NK-92 (cell line): ENCODE results near the gene EVPLL.
"Not testable (repeated sequence)": the region's sequence is repeated elsewhere in the genome, so short reads cannot be mapped to it uniquely, and the experiment has no call there.

Source experiments
- DNase-seq: peaks from one replicate; lab custom pipeline; 2025; ENCODE audit not compliant: unreplicated experiment; lab: John Stamatoyannopoulos, UW

EVPLL gene

DNA sequence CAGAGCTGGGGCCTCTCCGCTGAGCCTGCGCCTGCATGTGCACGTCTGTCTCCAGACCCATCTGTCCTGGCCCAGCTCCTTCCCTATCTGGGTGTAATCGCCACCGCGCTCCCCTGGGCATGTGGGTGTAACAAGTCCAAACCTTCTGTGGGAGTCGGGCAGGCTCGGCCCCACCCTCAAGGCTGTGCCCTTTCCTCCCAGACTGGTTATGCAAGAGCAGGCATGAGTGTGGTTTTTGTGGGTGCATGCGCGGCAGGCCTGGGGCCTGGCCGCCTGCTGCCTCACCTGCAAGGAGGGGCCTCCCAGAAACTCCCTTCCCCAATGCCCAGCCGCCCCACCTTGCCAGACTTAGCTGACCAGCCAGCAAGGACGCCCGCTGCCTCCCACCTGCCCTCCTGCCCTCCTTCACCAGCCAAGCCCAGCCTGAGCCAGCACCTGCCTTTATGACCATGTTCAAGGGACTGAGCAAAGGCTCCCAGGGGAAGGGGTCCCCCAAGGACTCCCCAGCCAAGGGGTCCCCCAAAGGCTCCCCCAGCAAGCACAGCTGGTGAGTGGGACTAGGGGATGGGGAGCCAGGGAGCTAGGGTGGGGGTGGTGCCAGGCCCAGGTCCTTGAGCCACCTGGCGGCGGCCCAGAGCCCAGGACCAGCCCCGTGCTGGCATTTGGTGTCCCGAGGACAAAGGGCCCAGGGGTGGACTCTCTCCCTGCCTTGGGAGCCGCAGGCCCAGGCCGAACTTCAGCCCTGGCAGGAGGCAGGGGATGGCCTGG, at the start of gene EVPLL:
TSS of gene EVPLL (plus strand) at position 342 of the 768 bp plus-strand sequence. CDS start 3,160 bp downstream, outside the sequence.
- no peak for DNase-seq

- DNase-seq: no peak
Measured at GRCh38 chr17:18328643-18329204, 48.9 kb upstream of the EVPLL start.

DNA sequence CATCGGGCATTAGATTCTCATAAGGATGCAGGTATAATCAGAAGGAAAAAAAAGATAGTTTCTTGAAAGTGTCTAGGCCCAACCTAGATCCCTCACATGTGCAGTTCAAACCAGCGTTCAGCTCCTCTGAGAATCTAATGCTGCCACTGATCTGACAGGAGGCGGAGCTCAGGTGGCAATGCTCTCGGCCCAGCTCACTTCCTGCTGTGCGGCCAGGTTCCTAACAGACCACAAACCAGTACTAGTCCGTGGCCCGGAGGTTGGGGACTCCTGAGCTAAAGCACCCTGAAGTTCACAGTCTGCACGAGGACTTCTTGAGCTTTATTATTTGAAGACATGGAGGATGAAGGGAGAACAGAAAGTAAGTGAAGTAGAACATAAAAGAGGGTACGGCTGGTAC, 45.7 kb upstream of the EVPLL start:
- DNase-seq: no peak

GRCh38 chr17:18332909-18333489, 44.6 kb upstream of the EVPLL start:
- DNase-seq: no peak

DNA sequence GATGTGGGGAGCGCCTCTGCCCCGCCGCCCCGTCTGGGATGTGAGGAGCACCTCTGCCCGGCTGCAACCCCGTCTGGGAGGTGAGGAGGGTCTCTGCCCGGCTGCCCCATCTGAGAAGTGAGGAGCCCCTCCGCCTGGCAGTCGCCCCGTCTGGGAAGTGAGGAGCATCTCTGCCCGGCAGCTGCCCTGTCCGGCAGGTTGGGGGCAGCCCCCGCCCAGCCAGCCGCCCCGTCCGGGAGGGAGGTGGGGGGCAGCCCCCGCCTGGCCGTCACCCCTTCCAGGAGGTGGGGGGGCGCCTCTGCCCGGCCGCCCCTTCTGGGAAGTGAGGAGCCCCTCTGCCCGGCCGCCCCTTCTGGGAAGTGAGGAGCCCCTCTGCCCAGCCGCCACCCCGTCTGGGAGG, 39.4 kb upstream of the EVPLL start:
- DNase-seq: not testable (repeated sequence)

GRCh38 chr17:18339933-18340332, 37.6 kb upstream of the EVPLL start:
- DNase-seq: no peak

GRCh38 chr17:18344021-18344420, 33.6 kb upstream of the EVPLL start:
- no peak for DNase-seq

DNA sequence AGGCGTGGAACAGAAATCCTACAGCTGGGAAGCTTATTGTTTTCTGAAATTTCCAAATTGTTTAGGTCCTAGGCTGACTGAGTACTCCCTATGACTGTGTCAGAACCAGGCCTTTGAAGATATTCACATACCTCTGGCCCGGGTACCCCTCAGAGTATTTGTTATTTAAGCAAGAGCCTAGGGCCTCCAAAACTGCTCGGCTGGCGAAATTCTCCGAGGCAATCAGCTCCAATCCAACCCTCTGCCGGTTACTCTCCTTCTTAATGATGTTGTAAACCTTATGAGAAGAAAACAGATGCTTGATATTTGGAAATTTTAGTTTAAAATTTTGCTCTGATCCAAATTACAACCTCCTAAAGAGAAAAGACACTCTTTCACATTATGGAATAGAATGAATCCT, 24.0 kb upstream of the EVPLL start:
- DNase-seq: no peak

- DNase-seq: no peak
Measured at GRCh38 chr17:18356624-18357023, 21.0 kb upstream of the EVPLL start.

GRCh38 chr17:18360518-18360917, 17.1 kb upstream of the EVPLL start:
- no peak for DNase-seq

- DNase-seq: no peak
Measured at GRCh38 chr17:18361837-18362697, 15.5 kb upstream of the EVPLL start.

DNA sequence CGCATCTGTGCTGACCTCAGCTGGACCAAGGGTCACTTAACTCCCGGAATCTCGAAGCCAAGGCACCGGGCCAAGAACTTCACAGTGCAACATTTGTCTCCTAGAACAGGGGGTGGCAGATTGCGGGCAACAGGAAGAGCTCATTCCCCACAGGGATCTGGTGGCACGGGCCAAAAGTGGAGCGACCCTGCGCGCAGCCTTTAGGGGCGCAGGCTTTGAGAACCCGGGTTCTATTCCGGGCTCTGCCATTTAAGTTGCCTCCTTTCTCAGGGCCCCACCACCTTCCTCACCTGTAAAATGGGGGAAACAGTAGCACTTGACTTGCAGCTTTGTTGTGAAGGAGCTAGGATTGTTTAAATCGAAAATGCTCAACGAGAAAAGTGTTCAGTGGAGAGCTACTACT, 14.9 kb upstream of the EVPLL start:
- DNase-seq: no peak

DNA sequence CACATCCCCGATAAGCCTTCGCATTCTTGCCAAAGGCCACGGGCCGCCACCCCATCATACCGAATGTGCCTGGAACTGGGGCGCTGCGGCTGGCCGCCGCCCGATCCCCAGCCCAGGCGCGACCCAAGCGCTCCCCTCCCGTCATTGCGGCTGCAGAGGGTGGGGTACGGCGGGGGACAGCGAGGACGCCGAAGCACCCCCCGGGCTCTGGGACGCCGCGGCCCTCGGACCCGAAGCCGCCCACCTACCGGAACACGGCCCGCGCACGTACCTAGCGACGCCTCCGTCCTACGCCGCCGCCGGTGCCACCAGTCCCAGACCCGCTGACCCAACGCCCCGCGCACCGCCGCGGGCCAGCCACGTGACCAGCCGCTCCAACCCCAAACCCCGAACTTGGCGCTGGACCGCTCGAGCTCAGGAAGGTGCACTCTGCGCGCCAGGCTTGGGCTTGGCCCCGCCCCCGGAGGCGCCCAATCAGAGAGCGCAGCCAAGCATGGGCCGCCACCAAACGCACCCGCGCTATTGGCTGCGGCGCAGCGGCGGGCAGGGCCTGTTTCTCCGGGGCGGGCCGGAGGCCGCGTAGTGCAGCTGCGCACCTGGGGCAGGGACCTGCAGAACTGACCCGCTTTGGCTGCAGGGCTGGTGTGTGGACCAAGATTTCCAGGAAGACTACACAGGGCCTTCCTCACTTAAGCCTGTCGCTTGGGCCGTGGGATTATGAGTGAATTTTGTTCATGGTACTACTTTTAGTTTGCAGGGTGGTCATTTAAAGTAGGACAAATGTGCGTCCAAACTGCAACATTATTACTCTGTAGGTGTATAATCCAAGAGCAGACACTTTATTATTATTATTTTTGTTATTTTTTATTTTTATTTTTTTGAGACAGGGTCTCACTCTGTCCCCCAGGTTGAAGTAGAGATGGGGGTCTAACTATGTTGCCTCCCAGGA, 14.2 kb upstream of the EVPLL start, which contains the start of gene SHMT1:
TSS of gene SHMT1 (minus strand) at position 450 of the 949 bp plus-strand sequence. CDS start 7,569 bp downstream, outside the sequence.
- DNase-seq: peak; percentile 35

- DNase-seq: no peak
Measured at GRCh38 chr17:18364166-18364565, 13.4 kb upstream of the EVPLL start.

- no peak for DNase-seq
Measured at GRCh38 chr17:18368946-18369345, 8.6 kb upstream of the EVPLL start.

DNA sequence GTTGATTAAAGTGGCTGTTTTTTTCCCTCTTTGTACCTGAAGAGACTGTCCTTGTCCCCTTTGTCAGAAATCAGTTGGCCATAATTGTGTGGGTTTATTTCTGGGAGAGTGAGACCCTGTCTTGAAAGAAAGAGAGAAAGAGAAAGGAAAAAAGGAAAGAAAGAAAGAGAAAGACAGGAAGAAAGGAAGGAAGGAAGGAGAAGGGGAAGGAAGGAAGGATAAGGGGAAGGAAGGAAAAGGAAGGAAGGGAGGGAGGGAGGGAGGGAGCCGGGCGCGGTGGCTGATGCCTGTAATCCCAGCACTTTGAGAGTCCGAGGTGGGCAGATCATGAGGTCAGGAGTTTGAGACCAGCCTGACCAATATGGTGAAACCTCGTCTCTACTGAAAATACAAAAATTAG, 6.8 kb upstream of the EVPLL start:
- DNase-seq: no peak

- DNase-seq: no peak
Measured at GRCh38 chr17:18371455-18371854, 6.1 kb upstream of the EVPLL start.

DNA sequence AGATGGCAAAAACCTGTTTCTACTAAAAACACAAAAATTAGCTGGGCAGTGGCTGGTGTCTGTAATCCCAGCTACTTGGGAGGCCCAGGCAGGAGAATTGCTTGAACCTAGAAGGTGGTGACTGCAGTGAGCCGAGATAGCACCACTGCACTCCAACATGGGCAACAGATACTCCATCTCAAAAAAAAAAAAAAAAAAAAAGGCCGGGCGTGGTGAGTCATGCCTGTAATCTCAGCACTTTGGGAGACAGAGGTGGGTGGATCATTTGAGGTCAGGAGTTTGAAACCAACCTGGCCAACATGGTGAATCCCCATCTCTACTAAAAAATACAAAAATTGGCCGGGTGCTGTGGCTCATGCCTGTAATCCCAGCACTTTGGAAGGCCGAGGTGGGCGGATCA, 4.4 kb upstream of the EVPLL start:
- DNase-seq: not testable (repeated sequence)

DNA sequence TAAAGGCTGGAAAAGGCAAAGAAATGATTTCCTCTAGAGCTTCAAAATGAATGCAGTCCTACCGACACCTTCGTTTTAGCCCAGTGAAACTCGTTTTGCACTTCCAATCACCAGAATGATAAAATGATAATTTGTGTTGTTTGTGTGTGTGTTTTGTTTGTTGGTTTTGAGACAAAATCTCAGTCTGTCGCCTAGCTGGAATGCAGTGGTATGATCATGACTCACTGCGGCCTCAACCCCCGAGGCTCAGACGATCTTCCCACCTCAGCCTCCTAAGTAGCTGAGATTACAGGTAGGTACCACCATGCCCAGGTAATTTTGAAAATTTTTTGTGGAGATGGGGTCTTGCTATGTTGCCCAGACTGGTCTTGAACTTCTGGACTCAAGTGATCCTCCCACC, 3.4 kb upstream of the EVPLL start:
- no peak for DNase-seq

DNA sequence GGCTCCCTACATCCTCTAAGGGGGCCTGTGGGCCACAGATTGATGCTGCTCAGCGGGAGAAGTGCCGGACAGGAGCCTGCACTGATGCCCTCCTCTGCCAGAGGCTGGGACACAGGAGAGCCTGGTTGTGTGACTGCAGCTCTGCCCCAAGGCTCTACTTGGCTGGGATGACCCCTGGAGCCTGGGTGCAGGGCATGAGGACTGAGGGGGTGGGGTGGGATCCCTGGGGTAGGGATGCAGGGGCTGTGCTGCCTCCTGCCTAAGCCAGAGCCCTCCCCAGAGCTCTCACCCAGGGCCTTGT, 577 bp downstream of the EVPLL start:
- no peak for DNase-seq
